IMR-90 (cell line): ENCODE results near the gene LYVE1.

Source experiments
- BHLHE40 ChIP-seq: fragments of 150-350 bp; IDR thresholded peaks from 2 replicates; pipeline ENCODE4 v1.6.1; 2016; ENCODE audit warnings: mild to moderate bottlenecking, low read depth, low read length
- CTCF ChIP-seq: conservative IDR thresholded peaks from 2 replicates; pipeline ENCODE4 v1.5.1; 2012; ENCODE audit warnings: mild to moderate bottlenecking, low read depth, low read length, improper control_type of control experiment
- FOS ChIP-seq: fragments of 150-350 bp; IDR thresholded peaks from 2 replicates; pipeline ENCODE4 v1.6.1; 2016; ENCODE audit warnings: low read depth, low read length
- MXI1 ChIP-seq: IDR thresholded peaks from 2 replicates; pipeline ENCODE4 v1.6.1; 2012; ENCODE audit warnings: low read depth, mild to moderate bottlenecking, low read length, moderate library complexity, borderline replicate concordance
- NFE2L2 ChIP-seq: fragments of 150-350 bp; IDR thresholded peaks from 2 replicates; pipeline ENCODE4 v1.6.1; 2016; ENCODE audit warnings: low read depth, mild to moderate bottlenecking, low read length
- POLR2A ChIP-seq: IDR thresholded peaks from 2 replicates; pipeline ENCODE4 v1.6.1; 2012; ENCODE audit warnings: mild to moderate bottlenecking, low read depth, low read length
- RAD21 ChIP-seq: IDR thresholded peaks from 2 replicates; pipeline ENCODE4 v1.6.1; 2012; ENCODE audit warnings: low read length, improper control_type of control experiment

- TF ChIP-seq CTCF (no peak), POLR2A (no peak), RAD21 (no peak), MXI1 (no peak), FOS (no peak), BHLHE40 (no peak), NFE2L2 (no peak)
Observed at GRCh38 chr11:10572533-10572932, 4.1 kb upstream of the LYVE1 start.
